NCI-H1436 (cell line): ENCODE results near the gene RNASE4.
"Not testable (repeated sequence)": the region's sequence is repeated elsewhere in the genome, so short reads cannot be mapped to it uniquely, and the experiment has no call there.

Experiments
- DNase-seq: peaks from one replicate; lab custom pipeline; 2025; lab: John Stamatoyannopoulos, UW

The RNASE4 gene, protein sequence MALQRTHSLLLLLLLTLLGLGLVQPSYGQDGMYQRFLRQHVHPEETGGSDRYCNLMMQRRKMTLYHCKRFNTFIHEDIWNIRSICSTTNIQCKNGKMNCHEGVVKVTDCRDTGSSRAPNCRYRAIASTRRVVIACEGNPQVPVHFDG

DNA sequence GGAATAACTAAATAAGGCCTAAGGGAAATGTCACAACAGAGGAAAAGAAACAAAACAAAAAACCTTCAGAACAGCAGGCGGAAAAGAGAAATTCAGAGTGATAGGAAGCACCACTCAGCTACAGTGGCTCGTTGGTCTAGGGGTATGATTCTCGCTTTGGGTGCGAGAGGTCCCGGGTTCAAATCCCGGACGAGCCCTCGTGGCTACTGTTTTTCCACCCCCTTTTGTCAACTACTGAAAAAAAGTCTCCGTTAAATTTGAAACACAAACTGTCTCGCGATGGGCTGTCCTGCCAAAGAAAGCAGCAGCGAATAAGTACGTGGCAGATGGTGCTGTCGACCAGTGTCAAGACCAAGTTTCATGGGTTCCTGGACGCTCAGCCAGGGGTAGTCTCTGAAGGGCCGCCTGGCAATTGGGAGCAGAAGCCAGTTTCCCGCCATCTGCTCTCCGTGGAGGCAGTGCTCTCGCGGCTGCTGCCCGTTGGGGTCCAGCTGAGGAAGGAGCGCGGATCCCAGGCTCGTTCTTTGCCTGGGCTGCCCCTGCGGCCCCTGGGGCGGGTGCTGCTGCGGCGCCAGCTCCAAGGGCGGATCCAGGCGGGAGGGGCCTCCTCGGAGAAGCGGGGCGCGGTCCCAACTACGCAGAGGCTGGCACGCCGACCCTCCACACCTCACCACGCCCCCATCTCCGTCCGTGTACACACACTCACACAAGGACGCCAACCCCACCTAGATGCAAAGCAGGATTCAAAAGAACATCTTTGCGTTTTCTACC, at the start of gene RNASE4:
RNASE4 (plus strand) TSS at position 670 of the 771 bp plus-strand sequence. CDS start 14,812 bp downstream, outside the sequence.
- no peak for DNase-seq

DNA sequence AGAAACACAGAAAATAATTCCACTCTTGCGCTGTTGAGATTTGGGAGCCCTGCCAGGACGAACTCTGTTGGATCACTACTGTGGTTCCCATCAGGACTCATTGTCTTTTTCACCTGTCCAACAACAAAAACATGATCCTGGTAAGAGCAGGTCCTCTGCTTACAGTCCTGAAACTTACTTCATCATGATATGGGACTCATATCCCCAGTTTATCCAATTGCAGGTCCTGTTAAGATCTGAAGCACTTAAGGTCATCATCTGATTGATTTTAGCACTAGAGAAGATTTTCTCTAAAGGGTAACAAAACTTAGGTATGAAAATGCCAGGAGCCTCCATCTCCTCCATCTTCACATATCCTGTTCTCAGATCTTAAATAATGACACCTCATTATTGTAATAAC, 42.8 kb upstream of the RNASE4 start, which contains the start of gene OR6S1:
OR6S1 (minus strand) TSS at position 101 of the 400 bp plus-strand sequence; CDS start at position 101, 0 bp downstream.
- DNase-seq: no peak

DNA sequence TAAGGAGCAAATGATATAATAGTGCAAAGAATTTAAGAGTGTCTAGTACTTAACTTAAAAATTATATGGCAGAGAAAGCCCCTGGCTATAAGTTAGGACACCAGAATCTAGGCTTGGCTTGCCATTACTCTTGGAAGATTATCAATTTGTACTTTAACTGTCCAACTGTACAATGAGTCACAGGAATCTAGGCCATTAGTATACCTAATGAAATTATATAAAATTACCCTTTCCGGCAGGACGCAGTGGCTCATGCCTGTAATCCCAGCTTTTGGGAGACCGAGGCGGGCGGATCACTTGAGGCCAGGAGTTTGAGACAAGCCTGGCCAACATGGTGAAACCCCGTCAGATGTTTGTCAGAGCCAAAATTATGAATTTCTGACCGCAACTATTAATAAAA, 42.2 kb upstream of the RNASE4 start:
- DNase-seq: no peak

DNA sequence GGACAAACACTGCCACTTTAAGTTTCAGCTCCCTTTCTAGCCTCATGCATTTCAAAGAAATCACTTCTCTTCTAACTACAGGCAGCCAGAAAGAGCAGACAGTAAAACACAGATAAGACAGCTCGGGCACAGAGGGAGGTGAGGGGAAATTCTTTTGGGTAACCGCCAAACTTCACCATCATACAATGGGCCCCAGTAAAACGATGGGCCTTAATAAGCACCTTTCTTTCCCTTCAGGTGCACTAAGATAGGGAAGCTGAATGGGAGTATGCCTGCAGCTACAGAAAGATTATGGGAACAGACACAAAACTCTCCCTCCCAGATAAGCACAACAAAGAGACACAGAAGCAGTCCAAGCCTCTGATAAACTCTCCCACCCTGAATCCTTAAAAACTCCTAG, 41.6 kb upstream of the RNASE4 start:
- DNase-seq: not testable (repeated sequence)

DNA sequence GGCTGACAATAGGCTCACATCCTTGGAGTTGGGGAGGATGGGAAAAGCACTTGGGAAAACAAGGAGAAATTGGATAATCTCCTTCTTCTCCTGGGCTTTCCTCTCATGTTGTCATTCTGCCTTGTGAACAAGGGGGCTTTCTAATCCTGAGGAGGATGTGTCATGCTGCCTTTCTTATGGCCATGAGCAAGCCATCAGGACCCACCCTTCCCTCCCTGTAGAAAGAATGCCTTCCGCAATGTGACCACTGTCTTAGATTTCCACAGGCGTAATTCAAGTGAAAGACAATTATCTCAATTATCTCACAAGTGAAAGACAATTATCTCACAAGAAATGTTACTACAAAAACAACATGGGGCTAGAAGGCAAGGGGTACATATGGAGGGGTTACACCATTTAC, 39.8 kb upstream of the RNASE4 start:
- DNase-seq: no peak

DNA sequence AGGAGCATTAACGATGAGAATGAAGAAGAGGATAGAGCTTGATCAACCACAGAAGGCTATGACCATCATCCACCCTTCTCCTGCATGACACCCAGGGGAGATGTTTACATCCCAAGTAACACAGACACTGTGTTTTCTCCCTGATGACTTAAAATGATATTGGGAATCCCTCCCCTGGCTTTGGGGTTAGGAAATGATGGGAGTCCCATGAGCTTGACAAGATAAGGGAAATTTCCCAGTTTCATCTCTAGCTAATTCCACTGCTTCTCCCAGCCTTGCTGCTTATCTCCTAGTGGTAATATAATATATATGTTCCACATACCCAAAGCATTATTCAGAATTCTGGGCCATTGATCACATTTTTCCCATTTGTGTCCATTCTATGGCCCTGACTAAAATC, 38.9 kb upstream of the RNASE4 start:
- no peak for DNase-seq

DNA sequence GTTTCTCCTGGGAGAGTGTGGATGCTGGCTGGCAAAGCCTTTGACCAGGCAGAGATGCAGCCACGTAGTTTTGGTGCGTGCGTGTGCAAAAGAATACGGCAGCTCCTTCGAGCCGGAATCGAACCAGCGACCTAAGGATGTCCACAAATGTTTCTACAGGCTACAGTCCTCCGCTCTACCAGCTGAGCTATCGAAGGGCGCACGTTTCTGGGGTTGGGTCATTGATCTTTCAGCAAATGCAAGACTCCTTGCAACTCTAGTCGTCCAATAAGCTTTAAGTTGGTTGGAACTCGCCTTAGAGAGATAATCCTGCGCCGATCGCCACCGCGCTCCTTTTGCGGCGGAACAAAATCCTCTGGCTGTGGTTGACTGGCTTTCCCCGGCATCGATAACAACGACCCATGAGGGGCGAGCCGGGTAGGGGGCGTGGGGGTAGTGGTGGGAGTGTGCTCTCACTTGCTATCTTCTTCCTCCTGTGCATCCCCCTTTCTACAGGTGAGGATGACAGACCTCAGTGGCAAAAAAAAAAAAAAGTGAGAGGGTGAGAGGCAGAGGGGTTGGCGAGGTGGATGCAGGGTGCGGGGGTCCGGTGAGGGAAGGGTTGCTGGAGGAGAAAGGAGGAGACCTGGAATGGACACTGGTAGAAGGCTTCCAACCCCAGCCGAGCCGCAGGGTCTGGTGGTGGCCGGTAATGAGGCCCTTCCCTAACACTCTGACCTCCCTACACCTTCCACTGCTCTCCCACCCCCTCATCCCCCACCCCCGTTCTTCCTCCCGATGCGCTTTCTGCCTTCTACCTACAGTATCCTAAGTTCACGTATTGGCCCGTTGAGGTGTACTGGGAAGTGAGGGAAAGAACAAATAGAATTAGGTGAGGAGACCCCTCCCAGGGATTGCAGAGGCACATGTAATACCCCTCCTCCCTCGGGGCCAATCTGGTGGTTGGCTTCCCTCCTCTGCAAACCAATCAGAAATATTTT, 31.1 kb upstream of the RNASE4 start:
- DNase-seq: no peak

DNA sequence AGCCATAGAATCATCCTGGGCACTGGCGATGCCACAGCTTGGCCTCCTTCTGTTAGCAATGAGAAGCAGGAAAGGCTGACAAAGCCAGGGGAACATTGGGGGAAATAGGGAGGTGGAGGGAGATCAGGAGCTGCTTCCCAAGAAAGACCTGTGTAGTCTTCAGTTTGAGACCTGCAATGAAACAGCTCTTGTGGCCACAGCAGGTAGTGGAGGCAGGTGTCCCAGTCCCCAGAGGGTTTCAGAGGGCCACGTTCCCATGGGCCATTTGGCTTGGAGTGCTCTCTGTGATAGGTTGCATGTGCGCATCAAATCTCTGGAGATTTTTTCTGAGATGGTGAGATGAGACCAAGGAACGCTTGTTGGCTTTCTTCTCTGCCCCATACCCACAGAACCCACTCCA, 28.5 kb upstream of the RNASE4 start:
- DNase-seq: no peak

DNA sequence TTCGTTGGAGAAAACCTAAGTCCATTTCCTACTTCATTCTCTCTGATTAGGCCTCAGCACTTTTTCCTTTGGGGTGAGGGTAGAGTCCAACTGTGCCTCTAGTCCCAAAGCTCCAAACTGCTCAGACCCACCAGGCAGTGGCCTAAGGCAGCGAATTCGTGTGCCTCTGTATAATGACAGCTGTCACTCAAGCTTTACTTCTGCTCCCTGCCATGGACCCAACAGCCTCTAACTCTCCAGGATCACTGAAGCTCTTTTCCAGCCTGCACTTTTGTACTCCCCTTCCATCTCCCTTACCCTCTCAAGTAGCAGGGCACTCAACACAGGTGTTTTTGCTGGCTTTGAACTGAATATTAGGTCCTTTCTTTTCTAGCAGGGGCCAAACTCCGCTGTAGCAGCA, 28.1 kb upstream of the RNASE4 start:
- DNase-seq: no peak

DNA sequence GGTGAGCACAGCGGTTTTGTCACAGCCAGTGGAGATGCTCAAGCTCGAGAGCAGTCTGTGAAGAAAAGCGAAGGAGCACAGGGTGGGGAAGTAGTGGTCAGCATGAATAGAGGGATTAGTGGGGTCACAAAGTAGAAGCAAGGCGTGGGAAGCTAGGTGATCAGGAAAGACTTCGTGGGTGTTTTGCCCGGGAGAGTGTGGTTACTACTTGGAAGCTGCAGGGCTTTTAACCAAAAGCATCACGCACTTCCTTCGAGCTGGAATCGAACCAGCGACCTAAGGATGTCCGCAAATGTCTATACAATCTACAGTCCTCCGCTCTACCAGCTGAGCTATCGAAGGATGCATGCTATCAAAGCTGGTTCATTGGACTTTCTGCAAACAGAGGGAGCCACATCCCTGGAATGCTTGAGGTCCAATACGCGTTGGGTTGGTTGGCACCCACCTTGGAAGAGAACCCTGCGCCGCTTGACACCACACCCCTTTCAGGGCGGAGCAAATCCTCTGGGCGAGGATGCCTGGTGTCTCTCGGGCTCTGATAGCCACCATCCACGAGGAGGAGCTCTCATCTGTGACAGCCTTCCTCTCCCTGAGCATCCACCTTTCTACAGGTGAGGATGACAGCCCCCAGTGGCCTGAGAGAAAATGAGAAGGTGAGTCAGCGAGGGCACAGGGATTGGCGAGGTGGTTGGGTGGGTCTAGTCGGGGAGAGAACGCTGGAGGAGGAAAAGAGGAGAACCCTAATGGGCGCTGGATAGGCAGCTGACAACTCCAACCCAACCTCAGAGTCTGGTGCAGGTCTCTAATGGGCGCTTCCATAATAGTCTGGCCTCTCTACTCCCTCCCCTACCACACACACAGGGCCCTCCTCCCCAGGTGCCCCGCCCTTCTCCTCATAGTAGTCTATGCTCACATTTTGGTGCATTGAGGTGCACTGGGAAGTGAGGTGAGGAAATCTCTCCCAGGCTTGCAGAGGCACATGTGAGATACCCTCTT, 26.8 kb upstream of the RNASE4 start:
- DNase-seq: no peak

DNA sequence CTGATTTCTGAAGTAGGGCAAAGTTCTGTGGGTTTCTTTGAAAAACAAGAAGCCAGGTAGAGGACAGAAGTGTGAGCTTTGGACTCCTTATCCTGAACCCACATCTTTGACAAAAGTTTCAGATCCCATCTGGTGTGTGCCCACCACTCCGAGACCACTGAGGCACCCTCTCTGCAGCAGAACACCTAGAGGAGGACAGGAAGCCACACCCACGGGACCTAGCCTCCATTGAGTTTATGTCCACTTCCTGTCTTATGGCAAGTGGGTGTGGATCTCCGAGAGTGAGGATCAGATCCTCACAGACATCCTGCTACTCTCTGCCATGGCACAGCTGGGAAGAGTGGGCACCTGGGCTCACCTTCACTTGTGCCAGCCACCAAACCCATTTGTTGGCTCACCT, 26.1 kb upstream of the RNASE4 start:
- no peak for DNase-seq

DNA sequence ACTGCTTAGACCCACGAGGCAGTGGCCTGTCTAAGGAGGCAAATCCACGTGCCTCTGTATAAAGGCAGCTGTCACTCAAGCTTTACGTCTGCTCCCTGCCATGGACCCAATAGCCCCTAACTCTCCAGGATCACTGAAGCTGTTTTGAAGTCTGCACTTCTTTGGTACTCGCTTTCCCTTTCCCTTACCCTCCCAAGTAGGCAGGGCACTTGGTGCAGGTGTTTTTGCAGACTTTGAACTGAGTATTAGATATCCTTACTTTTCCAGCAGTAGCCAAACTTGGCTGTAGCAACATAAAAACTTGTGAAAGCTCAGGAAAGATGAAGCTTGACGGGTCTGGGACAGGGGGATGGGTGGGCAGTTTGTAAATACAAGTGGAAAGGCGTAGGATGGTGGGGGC, 25.0 kb upstream of the RNASE4 start:
- no peak for DNase-seq

DNA sequence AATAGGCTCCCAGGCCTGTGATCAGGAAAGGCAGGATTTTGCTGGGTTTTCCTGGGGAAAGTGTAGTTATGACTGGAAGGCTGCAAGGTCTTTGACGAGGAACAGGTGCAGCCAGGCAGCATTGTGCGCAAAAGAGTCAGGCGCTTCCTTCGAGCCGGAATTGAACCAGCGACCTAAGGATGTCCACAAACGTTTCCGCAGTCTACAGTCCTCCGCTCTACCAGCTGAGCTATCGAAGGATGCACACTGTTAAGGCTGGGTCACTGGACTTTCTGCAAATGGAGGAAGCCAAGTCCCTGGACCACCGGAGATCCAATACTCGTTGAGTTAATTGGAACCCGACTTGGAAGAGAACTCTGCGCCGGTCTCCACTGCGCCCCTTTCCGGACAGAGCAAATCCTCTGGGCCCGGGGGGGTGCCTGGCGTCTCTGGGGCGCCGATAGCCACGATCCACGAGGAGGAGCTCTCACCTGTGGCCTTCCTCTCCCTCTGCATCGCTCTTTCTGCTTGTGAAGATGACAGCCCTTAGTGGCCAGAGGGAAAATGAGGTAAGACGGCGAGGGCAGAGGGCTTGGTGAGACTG, 24.5 kb upstream of the RNASE4 start:
- DNase-seq: no peak

DNA sequence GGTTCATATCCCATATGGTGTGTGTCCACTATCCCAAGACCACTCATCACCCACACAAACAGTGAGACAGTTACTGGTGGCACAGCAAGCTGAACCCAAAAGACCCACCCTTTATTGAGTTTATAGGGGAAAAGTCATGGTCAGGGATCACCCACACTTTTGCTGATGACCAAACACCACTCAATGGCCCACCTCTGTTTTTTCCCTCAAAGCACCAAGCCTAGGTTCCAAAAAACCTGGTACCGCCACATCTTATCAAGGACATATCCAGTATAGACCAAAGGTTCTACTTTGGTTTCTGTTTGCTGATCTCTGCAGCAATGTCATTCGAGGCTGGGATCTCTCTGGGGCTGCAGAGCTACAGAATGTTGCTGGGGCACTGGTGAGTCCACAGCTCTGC, 23.2 kb upstream of the RNASE4 start:
- DNase-seq: no peak

DNA sequence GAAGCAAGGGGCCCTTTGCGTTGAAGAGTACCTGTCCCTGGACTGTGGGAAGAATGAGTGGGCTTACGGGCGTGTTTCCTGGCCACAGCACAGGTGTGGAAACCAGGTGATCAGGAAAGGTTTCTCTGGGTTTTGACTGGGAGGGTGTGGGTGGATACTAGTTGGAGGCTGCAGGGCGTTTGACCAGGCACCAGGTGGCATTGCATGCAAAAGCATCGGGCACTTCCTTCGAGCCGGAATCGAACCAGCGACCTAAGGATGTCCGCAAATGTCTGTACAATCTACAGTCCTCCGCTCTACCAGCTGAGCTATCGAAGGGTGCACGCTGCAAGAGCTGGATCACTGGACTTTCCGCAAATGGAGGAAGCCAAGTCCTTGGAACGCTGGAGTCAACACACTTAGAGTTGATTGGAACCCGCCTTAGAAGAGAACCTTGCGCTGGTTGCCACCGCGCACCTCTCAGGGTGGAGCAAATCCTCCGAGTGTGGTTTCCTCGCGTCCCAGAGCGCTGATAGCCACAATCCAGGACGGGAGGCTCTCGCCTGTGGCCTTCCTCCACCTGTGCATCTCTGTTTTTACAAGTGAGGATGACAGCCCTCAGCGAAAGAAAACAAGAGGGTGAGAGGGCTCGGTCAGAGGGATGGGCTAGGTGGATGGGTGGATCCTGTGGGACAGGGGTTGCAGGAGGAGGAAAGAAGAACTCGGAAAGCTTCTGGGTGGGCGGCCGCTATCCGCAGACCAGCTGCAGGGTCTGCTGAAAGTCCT, 21.2 kb upstream of the RNASE4 start:
- DNase-seq: no peak

DNA sequence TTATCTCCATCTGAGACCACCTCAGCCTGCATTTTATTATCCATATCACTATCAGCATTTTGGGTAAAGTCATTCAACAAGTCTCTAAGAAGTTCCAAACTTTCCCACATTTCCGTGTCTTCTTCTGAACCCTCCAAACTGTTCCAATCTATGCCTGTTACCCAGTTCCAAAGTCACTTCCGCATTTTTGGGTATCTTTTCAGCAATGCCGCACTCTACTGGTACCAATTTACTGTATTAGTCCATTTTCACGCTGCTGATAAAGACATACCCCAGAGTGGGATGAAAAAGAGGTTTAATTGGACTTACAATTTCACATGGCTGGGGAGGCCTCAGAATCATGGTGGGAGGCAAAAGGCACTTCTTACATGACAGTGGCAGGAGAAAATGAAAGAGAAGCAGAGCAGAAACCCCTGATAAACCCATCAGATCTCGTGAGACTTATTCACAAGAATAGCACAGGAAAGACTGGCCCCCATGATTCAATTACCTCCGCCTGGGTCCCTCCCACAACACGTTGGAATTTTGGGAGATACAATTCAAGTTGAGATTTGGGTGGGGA, 17.9 kb upstream of the RNASE4 start:
- DNase-seq: not testable (repeated sequence)

DNA sequence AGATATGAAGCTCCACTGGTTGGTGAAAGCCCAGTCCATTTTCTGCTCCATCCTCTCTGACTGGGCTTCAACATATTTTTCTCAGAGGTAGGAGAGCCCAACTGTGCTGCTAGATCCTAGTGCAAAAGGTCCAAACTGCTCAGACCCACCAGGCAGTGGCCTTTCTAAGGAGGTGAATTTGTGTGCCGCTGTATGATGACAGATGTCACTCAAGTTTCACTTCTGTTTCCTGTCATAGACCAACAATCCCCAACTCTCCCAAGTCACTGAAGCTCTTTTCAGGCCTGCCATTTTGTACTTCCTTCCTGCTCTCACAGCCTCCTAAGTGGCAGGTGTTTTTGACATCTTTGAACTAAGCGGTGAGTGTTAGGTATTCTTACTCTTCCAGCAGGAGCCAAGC, 16.4 kb upstream of the RNASE4 start:
- no peak for DNase-seq

DNA sequence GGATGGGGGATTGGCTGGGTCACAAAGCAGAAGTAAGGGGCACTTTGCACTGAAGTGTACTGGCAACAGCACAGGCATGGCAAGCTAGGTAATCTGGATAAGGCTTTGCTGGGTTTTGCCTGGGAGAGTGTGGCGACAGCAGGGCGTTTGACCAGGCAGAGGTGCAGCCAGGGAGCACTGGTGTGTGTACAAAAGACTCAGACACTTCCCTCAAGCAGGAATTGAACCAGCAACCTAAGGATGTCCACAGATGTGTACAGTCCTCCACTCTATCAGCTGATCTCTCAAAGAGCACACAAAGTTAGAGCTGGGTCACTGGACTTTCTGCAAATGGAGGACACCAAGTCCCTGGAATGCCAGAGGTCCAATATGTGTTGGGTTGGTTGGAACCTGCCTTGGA, 15.4 kb upstream of the RNASE4 start:
- no peak for DNase-seq

DNA sequence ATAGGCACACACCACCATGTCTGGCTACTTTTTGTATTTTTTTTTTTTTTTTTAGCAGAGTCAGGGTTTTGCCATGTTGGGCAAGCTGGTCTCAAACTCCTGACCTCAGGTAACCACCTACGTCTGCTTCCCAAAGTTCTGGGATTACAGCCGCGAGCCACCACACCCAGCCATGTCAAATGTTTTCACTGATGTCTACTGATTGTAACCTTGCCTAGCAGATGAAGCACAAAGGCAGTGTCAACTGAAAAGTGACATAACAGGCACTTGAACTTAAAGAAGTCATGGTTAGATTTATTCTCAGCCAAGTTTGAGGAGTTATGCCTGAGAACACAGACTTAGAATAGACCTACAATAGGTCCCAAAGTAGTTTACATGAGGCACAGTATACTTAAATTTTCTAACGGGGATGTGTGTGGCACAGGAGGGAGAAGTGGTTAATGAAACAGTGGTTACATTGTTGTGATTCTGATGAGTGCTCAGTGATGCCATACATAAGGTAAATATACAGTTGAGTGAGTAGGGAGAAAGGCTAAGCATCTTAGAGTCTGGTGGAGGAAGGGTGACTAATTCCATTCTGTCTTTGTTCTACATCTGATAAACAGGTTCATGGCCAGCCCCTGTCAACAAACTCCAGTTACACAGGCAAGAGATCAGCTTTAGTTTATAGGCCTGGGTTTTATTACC, 12.6 kb upstream of the RNASE4 start:
- no peak for DNase-seq
